Esophagus squamous epithelium (tissue), 5 donors: ENCODE data around the gene WDR64. TPM values are rescaled to one million over a fixed set of nuclear protein-coding genes. Genes with fewer than 3 reads are reported as not detected.

Experiments
- DNase-seq: peaks from one replicate; lab custom pipeline; 2025; lab: John Stamatoyannopoulos, UW
- H3K27ac ChIP-seq, 4 donors: fragments of 200-600 bp; sonication (generic); one replicate each; pipeline ENCODE4 v1.5.1; 2016 to 2019; ENCODE audit warnings: mild to moderate bottlenecking in 1 of 4
- H3K27me3 ChIP-seq, 4 donors: fragments of 200-600 bp; sonication (generic); 1 replicate in 3 of 4; 2 replicates in 1 of 4; pipeline versions ENCODE4 v1.5.1 to v1.6.0; 2017 to 2021; ENCODE audit warnings: antibody characterized with exemption in 1 of 4
- H3K36me3 ChIP-seq, 3 donors: fragments of 200-600 bp; sonication (generic); one replicate each; pipeline ENCODE4 v1.5.1; 2016 to 2019
- H3K4me1 ChIP-seq, 3 donors: fragments of 200-600 bp; sonication (generic); one replicate each; pipeline ENCODE4 v1.5.1; 2017 to 2019
- H3K4me3 ChIP-seq, 4 donors: fragments of 200-600 bp; sonication (generic); 1 replicate in 3 of 4; 2 replicates in 1 of 4; pipeline ENCODE4 v1.5.1; 2016 to 2019; ENCODE audit warnings: mild to moderate bottlenecking in 2 of 4, moderate library complexity in 1 of 4
- H3K9me3 ChIP-seq, 3 donors: fragments of 200-600 bp; sonication (generic); one replicate each; pipeline ENCODE4 v1.5.1; 2016 to 2019
- POLR2A ChIP-seq, 4 donors: fragments of 450-650 bp; IDR thresholded peaks; one replicate each; pipeline ENCODE4 v1.6.1; 2017; ENCODE audit warnings: antibody characterized with exemption in 4 of 4, mild to moderate bottlenecking in 4 of 4, moderate library complexity in 3 of 4
- WGBS, 2 donors: methylation state at CpG; one replicate each; pipeline ENCODE4 v1.1.5; 2018; 5-methylcytosine and 5-hydroxymethylcytosine counted together
- intact Hi-C: fragments of 100-400 bp; cut with DNase I; formaldehyde crosslinking; loops from one replicate; pipeline ENCODE4 v1.15.0; 2022
- total RNA-seq, 4 donors: library from RNA; depleted of rRNA; stranded (reverse); fragments of >200 nt; gene quantifications; one replicate each; pipeline ENCODE4 v1.1.0, GENCODE V29; 2016
- TF ChIP-seq, protein P1 (sequence below), 6 experiments: fragments of 450-650 bp in 4 of 6; fragments of 200-600 bp in 2 of 6; sonication (generic) in 2 of 6; IDR thresholded peaks; one replicate each; pipeline ENCODE4 v1.5.1; 2016 to 2019; ENCODE audit warnings: antibody characterized with exemption in 6 of 6, mild to moderate bottlenecking in 4 of 6, moderate library complexity in 4 of 6
- donor health status: DM: yes; HTN: yes; CAD: no.

WDR64 gene
- total RNA-seq, 4 donors from 2014 or later: not detected

GRCh38 chr1:241841691-241842090 lies 189.6 kb downstream of the WDR64 start:
- no peak overlapping the region for H3K27ac ChIP-seq
- no peaks in the 10 kb centered on the region for H3K27me3 ChIP-seq
- H3K9me3 ChIP-seq: no peaks in the 10 kb centered on the region
- intact Hi-C loops: no loop called here
- no peak for DNase-seq
- WGBS, 2 donors: 64 to 70% methylated on average over 3 of the region's 3 CpGs
- no peak overlapping the region for H3K4me3 ChIP-seq
- peaks cover 0 to 9% (median 0%) of the 10 kb centered on the region in 3 donors for H3K4me1 ChIP-seq
- TF ChIP-seq, protein P1, sequence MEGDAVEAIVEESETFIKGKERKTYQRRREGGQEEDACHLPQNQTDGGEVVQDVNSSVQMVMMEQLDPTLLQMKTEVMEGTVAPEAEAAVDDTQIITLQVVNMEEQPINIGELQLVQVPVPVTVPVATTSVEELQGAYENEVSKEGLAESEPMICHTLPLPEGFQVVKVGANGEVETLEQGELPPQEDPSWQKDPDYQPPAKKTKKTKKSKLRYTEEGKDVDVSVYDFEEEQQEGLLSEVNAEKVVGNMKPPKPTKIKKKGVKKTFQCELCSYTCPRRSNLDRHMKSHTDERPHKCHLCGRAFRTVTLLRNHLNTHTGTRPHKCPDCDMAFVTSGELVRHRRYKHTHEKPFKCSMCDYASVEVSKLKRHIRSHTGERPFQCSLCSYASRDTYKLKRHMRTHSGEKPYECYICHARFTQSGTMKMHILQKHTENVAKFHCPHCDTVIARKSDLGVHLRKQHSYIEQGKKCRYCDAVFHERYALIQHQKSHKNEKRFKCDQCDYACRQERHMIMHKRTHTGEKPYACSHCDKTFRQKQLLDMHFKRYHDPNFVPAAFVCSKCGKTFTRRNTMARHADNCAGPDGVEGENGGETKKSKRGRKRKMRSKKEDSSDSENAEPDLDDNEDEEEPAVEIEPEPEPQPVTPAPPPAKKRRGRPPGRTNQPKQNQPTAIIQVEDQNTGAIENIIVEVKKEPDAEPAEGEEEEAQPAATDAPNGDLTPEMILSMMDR (IDR thresholded peaks at IDR 0.05): no peak
- no peak for TF ChIP-seq POLR2A (IDR thresholded peaks at IDR 0.05)
- no peaks in the 10 kb centered on the region for H3K36me3 ChIP-seq

DNA sequence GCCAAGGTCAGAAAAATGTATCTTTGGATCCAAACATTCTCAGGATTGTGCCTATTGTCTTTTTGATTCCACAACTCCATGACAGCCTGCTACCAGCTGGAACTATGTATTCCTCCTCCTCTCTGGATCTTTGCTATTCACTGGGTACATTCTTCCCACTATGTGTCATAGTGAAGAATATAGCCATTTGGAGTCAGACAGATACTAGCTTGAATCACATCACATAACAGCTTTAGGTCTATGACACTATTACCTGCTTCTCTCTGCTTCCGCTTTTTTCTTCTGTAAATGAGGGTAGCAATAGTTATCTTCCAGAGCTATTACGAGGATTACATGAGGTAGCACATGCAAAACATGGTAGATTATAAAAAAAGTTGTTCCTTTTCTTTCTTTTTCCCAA lies 190.5 kb downstream of the WDR64 start:
- Histone ChIP-seq H3K36me3 (no peaks in the 10 kb centered on the region), H3K27me3 (no peaks in the 10 kb centered on the region), H3K4me3 (no peak overlapping the region), H3K4me1 (peaks cover 0 to 7% (median 0%) of the 10 kb centered on the region in 3 donors), H3K9me3 (no peaks in the 10 kb centered on the region), H3K27ac (no peak overlapping the region)
- 82 to 84% methylated on average over 2 of the region's 2 CpGs for WGBS, 2 donors
- no peak for TF ChIP-seq POLR2A (IDR thresholded peaks at IDR 0.05)
- TF ChIP-seq, protein P1 (IDR thresholded peaks at IDR 0.05): no peak
- intact Hi-C loops: no loop called here
- DNase-seq: no peak

DNA sequence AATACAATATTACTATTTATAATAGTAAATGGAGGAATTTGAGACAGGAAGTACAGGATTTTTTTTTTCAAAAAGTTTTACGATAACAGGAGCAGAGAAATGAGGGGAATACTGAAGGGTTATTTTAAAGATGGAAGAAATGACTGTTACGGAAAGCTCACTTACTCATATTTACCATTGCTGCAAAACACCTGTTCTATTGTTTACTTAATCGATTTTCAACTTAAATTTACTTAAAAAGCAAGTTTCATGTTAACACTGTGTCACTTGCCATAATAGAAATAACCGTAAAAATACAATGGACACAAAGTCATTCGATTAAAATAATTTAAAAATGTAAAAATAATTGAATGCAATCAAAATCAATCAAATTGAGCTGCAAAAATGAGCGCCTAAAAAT lies 192.5 kb downstream of the WDR64 start:
- 72 to 82% methylated on average over 6 of the region's 6 CpGs for WGBS, 2 donors
- H3K36me3 ChIP-seq: no peaks in the 10 kb centered on the region
- no peak for DNase-seq
- H3K4me1 ChIP-seq: peaks cover 6 to 20% (median 8%) of the 10 kb centered on the region in 3 donors
- no peaks in the 10 kb centered on the region for H3K9me3 ChIP-seq
- H3K4me3 ChIP-seq: no peak overlapping the region
- TF ChIP-seq POLR2A (IDR thresholded peaks at IDR 0.05): no peak
- TF ChIP-seq, protein P1 (IDR thresholded peaks at IDR 0.05): no peak
- H3K27ac ChIP-seq: no peak overlapping the region
- H3K27me3 ChIP-seq: no peaks in the 10 kb centered on the region
- intact Hi-C loops: no loop called here

DNA sequence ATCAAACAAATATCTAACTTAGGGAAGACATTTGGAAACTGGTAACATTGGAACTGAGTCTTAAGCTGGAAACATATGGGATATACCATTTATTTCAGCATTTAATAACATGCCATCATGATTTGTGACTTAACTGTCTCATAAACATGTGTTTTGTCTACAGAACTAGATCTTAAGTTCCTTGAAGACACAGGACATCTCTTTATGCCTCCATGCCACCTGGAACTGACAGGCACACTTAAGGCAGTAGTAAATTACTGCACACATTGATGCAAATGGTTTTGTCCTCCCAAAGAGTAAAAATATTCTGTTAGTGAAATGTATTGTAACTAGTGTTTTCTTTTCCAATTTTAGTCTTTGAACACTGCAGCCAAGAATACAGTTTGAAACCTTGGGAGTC lies 194.3 kb downstream of the WDR64 start:
- no peak for TF ChIP-seq POLR2A (IDR thresholded peaks at IDR 0.05)
- TF ChIP-seq, protein P1 (IDR thresholded peaks at IDR 0.05): no peak
- H3K27ac ChIP-seq: no peak overlapping the region
- no peaks in the 10 kb centered on the region for H3K36me3 ChIP-seq
- no peaks in the 10 kb centered on the region for H3K9me3 ChIP-seq
- intact Hi-C loops: no loop called here
- H3K4me1 ChIP-seq: peaks cover 6 to 20% (median 8%) of the 10 kb centered on the region in 3 donors
- H3K27me3 ChIP-seq: no peaks in the 10 kb centered on the region
- DNase-seq: no peak
- H3K4me3 ChIP-seq: no peak overlapping the region

- peak overlapping the region in 3 of 4 donors; percentile 99 for H3K27ac ChIP-seq
- peak overlapping the region in 3 of 4 donors; percentile 82 to 92 (median 85) for H3K4me3 ChIP-seq
- H3K27me3 ChIP-seq: no peaks in the 10 kb centered on the region
- TF ChIP-seq POLR2A (IDR thresholded peaks at IDR 0.05): no peak
- TF ChIP-seq, protein P1 (IDR thresholded peaks at IDR 0.05): no peak
- H3K36me3 ChIP-seq: no peaks in the 10 kb centered on the region
- no peak for DNase-seq
- H3K4me1 ChIP-seq: peaks cover 6 to 20% (median 8%) of the 10 kb centered on the region in 3 donors
- no peaks in the 10 kb centered on the region for H3K9me3 ChIP-seq
- intact Hi-C loops: no loop called here
- WGBS, 2 donors: 87 to 89% methylated on average over 4 of the region's 4 CpGs
Measured at GRCh38 chr1:241846862-241847539, 194.9 kb downstream of the WDR64 start.
